K562 (cell line): ENCODE data around the gene ANKRD12. TPM values are rescaled to one million over a fixed set of nuclear protein-coding genes. Genes with fewer than 3 reads are reported as not detected.

Source experiments
- ARHGAP35 ChIP-seq: fragments of 450-650 bp; IDR thresholded peaks from 2 replicates; pipeline ENCODE4 v1.6.1; 2018; ENCODE audit not compliant: partially characterized antibody
- EP400 ChIP-seq: fragments of 450-650 bp; IDR thresholded peaks from 2 replicates; pipeline ENCODE4 v1.6.1; 2017; ENCODE audit warnings: antibody characterized with exemption, mild to moderate bottlenecking, moderate library complexity
- ESRRA ChIP-seq: fragments of 450-650 bp; IDR thresholded peaks from 2 replicates; pipeline ENCODE4 v1.6.1; 2014; ENCODE audit warnings: low read depth, mild to moderate bottlenecking, moderate library complexity, borderline replicate concordance
- FIP1L1 ChIP-seq: fragments of 200-400 bp; formaldehyde crosslinking; IDR thresholded peaks from 2 replicates; pipeline ENCODE4 v1.6.1; 2018; ENCODE audit warnings: mild to moderate bottlenecking, low read depth, low read length; ENCODE audit not compliant: poor library complexity, severe bottlenecking
- FOXA3 ChIP-seq, 2 experiments: fragments of 450-650 bp in 1 of 2; sonication (generic) in 1 of 2; formaldehyde crosslinking; IDR thresholded peaks in 1 of 2; conservative IDR thresholded peaks in 1 of 2; 2 replicates each; pipeline versions ENCODE4 v1.4.0 to v1.8.0; 2020 to 2022; ENCODE audit warnings: mild to moderate bottlenecking in 2 of 2, missing genetic modification reagents in 1 of 2
- GATAD2A ChIP-seq: fragments of 450-650 bp; IDR thresholded peaks from 2 replicates; pipeline ENCODE4 v1.6.1; 2017
- GMEB1 ChIP-seq: fragments of 250-450 bp; sonication (Bioruptor Pico); IDR thresholded peaks from 2 replicates; pipeline ENCODE4 v1.4.0; 2020; ENCODE audit warnings: mild to moderate bottlenecking
- HDAC8 ChIP-seq: fragments of 450-650 bp; IDR thresholded peaks from 2 replicates; pipeline ENCODE4 v1.6.1; 2016; ENCODE audit warnings: mild to moderate bottlenecking, missing genetic modification characterization, moderate library complexity, missing compliant biosample characterization
- KAT7 ChIP-seq: sonication (generic); formaldehyde crosslinking; IDR thresholded peaks from 2 replicates; pipeline ENCODE4 v1.8.0; 2022; ENCODE audit warnings: missing genetic modification reagents, mild to moderate bottlenecking, borderline replicate concordance
- KLF13 ChIP-seq: fragments of 450-650 bp; IDR thresholded peaks from 2 replicates; pipeline ENCODE4 v1.6.1; 2016; ENCODE audit warnings: missing genetic modification characterization, low read depth, mild to moderate bottlenecking, missing compliant biosample characterization, moderate library complexity, borderline replicate concordance
- POLR2B ChIP-seq: fragments of 450-650 bp; IDR thresholded peaks from 2 replicates; pipeline ENCODE4 v1.6.1; 2018; ENCODE audit warnings: low read depth; ENCODE audit not compliant: partially characterized antibody
- PTBP1 ChIP-seq: fragments of 200-400 bp; formaldehyde crosslinking; IDR thresholded peaks from 2 replicates; pipeline ENCODE4 v1.6.1; 2017; ENCODE audit warnings: low read depth, low read length
- RB1 ChIP-seq: fragments of 450-650 bp; IDR thresholded peaks from 2 replicates; pipeline ENCODE4 v1.6.1; 2017; ENCODE audit warnings: low read depth, mild to moderate bottlenecking
- RBBP5 ChIP-seq: fragments of 200-600 bp; sonication (generic); IDR thresholded peaks from 2 replicates; pipeline ENCODE4 v1.6.1; 2012; ENCODE audit warnings: borderline replicate concordance, mild to moderate bottlenecking, low read length, control low read depth, inconsistent platforms; ENCODE audit not compliant: insufficient read depth, poor library complexity, severe bottlenecking
- RBM25 ChIP-seq: fragments of 200-400 bp; formaldehyde crosslinking; IDR thresholded peaks from 2 replicates; pipeline ENCODE4 v1.6.1; 2018; ENCODE audit warnings: low read length, low read depth, moderate library complexity; ENCODE audit not compliant: severe bottlenecking
- UBTF ChIP-seq, 2 experiments: IDR thresholded peaks; 2 replicates each; pipeline ENCODE4 v1.6.1; 2012; ENCODE audit warnings: improper control_type of control experiment in 2 of 2, low read depth in 2 of 2, low read length in 2 of 2, borderline replicate concordance in 1 of 2
- ZBTB2 ChIP-seq: fragments of 450-650 bp; IDR thresholded peaks from 2 replicates; pipeline ENCODE4 v1.6.1; 2016; ENCODE audit warnings: antibody characterized with exemption
- ZBTB7A ChIP-seq: IDR thresholded peaks from 2 replicates; pipeline ENCODE4 v1.6.1; 2011; ENCODE audit warnings: low read depth, mild to moderate bottlenecking, low read length, moderate library complexity, borderline replicate concordance; ENCODE audit not compliant: control insufficient read depth
- ZNF212 ChIP-seq: fragments of 450-650 bp; formaldehyde crosslinking; IDR thresholded peaks from 2 replicates; pipeline ENCODE4 v1.4.0; 2020; ENCODE audit warnings: mild to moderate bottlenecking
- polyA plus RNA-seq, 8 experiments: library from polyadenylated mRNA; depleted of rRNA in 4 of 8; stranded (reverse) in 5 of 8; unstranded in 3 of 8; fragments of >200 nt; fragmentation: Nextera tagmentation in 2 of 8; fragmentation: Illumina TruSeq in 1 of 8; extraction: Ambion mirVana in 2 of 8; extraction: Trizol in 1 of 8; gene quantifications; 2 replicates each; pipeline versions ENCODE4 v1.2.1 to v1.2.3, GENCODE V29; 2011 to 2014; ENCODE audit warnings: inconsistent platforms in 1 of 8, missing spikeins in 1 of 8
- total RNA-seq, 7 experiments: library from RNA; depleted of rRNA in 6 of 7; stranded (reverse); fragments of >200 nt in 6 of 7; fragmentation: Illumina TruSeq in 2 of 7; extraction: Trizol in 2 of 7; gene quantifications; 2 replicates each; pipeline versions ENCODE4 v1.2.1 to v1.2.3, GENCODE V29; 2011 to 2021; ENCODE audit warnings: low replicate concordance in 1 of 7
- TF ChIP-seq, protein P1 (sequence below): sonication (generic); formaldehyde crosslinking; IDR thresholded peaks from 2 replicates; pipeline ENCODE4 v1.8.0; 2022; ENCODE audit warnings: missing genetic modification reagents, mild to moderate bottlenecking, moderate library complexity, borderline replicate concordance

ANKRD12 gene
- total and polyA plus RNA-seq, 9 of the 15 experiments (the other 6 are each of a cell fraction or from before 2014, with no cell fraction given) = 6.6 to 28.2 (median 16.0) TPM

DNA sequence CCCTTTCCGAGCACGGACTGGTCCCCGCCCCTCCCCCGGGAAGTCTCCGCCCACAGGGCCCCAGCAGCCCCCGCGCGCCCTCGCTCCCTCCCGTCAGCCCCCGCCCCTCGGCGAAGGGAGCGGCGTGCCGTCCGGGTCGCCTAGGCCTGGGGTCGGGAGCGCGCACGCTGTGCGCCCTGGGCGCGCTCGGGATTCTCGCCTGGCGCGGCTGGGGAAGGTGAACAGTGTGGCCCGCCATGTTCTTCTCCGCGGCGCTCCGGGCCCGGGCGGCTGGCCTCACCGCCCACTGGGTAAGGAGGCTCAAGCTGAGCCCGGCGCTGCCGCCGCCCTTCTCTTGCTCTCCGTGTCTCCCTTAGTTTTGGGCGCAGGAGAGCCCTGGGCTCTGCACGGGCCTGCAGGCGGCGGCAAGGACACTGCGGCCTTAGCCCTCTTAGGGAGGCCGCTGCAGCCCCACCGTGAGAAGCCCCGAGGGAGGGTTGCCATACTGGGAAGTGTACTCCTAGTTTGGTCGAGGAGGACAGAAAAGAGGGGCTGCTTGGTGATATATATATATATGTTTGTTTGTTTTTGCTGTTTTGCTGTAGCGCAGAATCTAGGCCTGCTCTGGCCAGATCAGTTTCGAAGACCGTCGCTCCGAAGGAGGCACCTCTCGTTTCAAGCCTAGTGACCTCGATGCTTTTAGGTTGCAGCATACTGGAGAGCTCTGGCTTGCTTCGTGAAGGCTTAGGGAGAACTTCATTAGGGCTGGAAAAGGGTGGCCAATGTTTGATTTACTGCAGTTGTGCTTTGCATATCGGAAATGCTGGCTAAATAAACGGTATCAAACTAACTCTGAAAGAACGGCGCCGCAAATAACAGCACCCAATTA, 33.8 kb upstream of the ANKRD12 start, which contains the start of gene NDUFV2 (continued):
- TF ChIP-seq UBTF (IDR thresholded peaks at IDR 0.05; ENCODE audit: borderline replicate concordance in 1 of 2, low read depth in 2 of 2, low read length in 2 of 2) (peak; percentile 17 to 83; a peak in 2 of 4 replicates), KLF13 (peak; percentile 35; the same call in 1 of the 2 replicates), ZNF212 (CRISPR knock-in tag) (no peak), RBM25 (peak; percentile 58), GMEB1 (CRISPR knock-in tag) (peak; percentile 98), GATAD2A (no peak), FIP1L1 (peak; percentile 59), ARHGAP35 (no peak), ZBTB2 (peak; percentile 75), ESRRA (peak; percentile 81), KAT7 (CRISPR knock-in tag) (0 out of 2 replicates have a peak, but pooled peaks have one; percentile 79), RB1 (peak; percentile 93), ZBTB7A (peak; percentile 90; the same call in 1 of the 2 replicates), FOXA3 (CRISPR knock-in tag; conservative IDR thresholded peaks at IDR 0.05 in 1 of 2, IDR thresholded peaks at IDR 0.05 in 1 of 2) (0 out of 4 replicates have a peak, but pooled peaks of 1 of the 2 experiments have one; percentile 10), RBBP5 (peak; percentile 97), EP400 (peak; percentile 88), HDAC8 (0 out of 2 replicates have a peak, but pooled peaks have one; percentile 33), PTBP1 (no peak), POLR2B (peak; percentile 70)
- TF ChIP-seq, protein P1, sequence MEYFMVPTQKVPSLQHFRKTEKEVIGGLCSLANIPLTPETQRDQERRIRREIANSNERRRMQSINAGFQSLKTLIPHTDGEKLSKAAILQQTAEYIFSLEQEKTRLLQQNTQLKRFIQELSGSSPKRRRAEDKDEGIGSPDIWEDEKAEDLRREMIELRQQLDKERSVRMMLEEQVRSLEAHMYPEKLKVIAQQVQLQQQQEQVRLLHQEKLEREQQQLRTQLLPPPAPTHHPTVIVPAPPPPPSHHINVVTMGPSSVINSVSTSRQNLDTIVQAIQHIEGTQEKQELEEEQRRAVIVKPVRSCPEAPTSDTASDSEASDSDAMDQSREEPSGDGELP (CRISPR knock-in tag) = peak; percentile 84
